Left lung (tissue), 10 donors: ENCODE data around the gene PIK3CG. TPM values are rescaled to one million over a fixed set of nuclear protein-coding genes. Genes with fewer than 3 reads are reported as not detected.

Source experiments
- ATAC-seq: fragments of 200-7000 bp; cut with Tn5 transposase; one replicate; pipeline ENCODE4 v1.9.1; 2020; ENCODE audit warnings: moderate library complexity
- DNase-seq, 4 donors: peaks; one replicate each; pipeline ENCODE4 v3.0.0-alpha.2; 2013 to 2020
- H3K27ac ChIP-seq, 2 donors: fragments of 200-600 bp; sonication (generic) in 1 of 2; one replicate each; pipeline versions ENCODE4 v1.5.0 to v1.8.0; 2020 to 2021
- H3K27me3 ChIP-seq, 2 donors: fragments of 200-600 bp; sonication (generic) in 1 of 2; one replicate each; pipeline versions ENCODE4 v1.5.0 to v1.8.0; 2020 to 2021
- H3K36me3 ChIP-seq, 2 donors: fragments of 200-600 bp; sonication (generic) in 1 of 2; one replicate each; pipeline versions ENCODE4 v1.5.0 to v1.8.0; 2020 to 2021
- H3K4me1 ChIP-seq, 2 donors: fragments of 200-600 bp; one replicate each; pipeline ENCODE4 v1.8.0; 2021
- H3K4me3 ChIP-seq, 2 donors: fragments of 200-600 bp; sonication (generic) in 1 of 2; one replicate each; pipeline versions ENCODE4 v1.5.0 to v1.8.0; 2020 to 2021; ENCODE audit warnings: mild to moderate bottlenecking in 1 of 2
- H3K9me3 ChIP-seq, 2 donors: fragments of 200-600 bp; sonication (generic) in 1 of 2; one replicate each; pipeline versions ENCODE4 v1.5.0 to v1.8.0; 2020 to 2021
- intact Hi-C, 2 donors: fragments of 100-400 bp; cut with DNase I; formaldehyde crosslinking; loops; one replicate each; pipeline versions ENCODE4 v1.11.2 to v1.14.2; 2022
- polyA plus RNA-seq, 6 donors: library from polyadenylated mRNA; unstranded; fragments of 120-200 nt; gene quantifications; one replicate each; pipeline ENCODE4 v1.2.1, GENCODE V29; 2013; ENCODE audit not compliant: insufficient read length in 6 of 6
- total RNA-seq, 2 donors: library from RNA; stranded (reverse); fragmentation: NEBNext Ultra II Directional; extraction: Animal tissue kit (Norgen Biotek cat#: 25700); gene quantifications; one replicate each; pipeline ENCODE4 v1.2.1, GENCODE V29; 2021
- TF ChIP-seq, protein P1 (sequence below), 2 donors: fragments of 200-600 bp; sonication (generic) in 1 of 2; IDR thresholded peaks; one replicate each; pipeline versions ENCODE4 v1.5.0 to v1.8.0; 2021; ENCODE audit warnings: antibody characterized with exemption in 2 of 2
- donor health status: DM: no; HTN: yes; CAD: no.
- donor health status: DM: no; HTN: no; CAD: no.

The PIK3CG gene
- total and polyA plus RNA-seq, 8 donors: 2.6 to 13.2 (median 3.6) TPM

DNA sequence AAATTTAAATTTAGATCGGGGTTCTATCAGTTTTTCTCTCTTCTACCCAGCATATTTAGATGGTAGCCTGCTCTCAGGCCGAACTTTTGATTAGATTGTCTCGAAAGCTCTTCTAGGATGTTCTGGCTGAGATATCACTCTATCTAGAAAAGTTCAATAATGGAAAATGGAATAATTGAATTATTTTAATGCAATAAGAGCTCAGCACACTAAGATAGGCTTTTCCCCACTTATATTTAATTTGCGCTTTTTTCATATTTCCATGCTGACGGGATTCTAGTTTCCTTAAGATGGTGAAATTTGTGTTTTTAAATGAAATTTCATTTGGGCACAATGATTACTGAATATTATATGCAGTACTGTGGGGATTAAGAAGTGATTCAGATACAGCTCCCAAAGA, 73.7 kb downstream of the PIK3CG start:
- Histone ChIP-seq H3K9me3 (no peaks in the 10 kb centered on the region), H3K27me3 (no peaks in the 10 kb centered on the region), H3K27ac (no peak overlapping the region), H3K4me1 (no peaks in the 10 kb centered on the region), H3K4me3 (no peak overlapping the region), H3K36me3 (no peaks in the 10 kb centered on the region)
- no peak for DNase-seq
- TF ChIP-seq, protein P1, sequence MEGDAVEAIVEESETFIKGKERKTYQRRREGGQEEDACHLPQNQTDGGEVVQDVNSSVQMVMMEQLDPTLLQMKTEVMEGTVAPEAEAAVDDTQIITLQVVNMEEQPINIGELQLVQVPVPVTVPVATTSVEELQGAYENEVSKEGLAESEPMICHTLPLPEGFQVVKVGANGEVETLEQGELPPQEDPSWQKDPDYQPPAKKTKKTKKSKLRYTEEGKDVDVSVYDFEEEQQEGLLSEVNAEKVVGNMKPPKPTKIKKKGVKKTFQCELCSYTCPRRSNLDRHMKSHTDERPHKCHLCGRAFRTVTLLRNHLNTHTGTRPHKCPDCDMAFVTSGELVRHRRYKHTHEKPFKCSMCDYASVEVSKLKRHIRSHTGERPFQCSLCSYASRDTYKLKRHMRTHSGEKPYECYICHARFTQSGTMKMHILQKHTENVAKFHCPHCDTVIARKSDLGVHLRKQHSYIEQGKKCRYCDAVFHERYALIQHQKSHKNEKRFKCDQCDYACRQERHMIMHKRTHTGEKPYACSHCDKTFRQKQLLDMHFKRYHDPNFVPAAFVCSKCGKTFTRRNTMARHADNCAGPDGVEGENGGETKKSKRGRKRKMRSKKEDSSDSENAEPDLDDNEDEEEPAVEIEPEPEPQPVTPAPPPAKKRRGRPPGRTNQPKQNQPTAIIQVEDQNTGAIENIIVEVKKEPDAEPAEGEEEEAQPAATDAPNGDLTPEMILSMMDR (IDR thresholded peaks at IDR 0.05): no peak
- intact Hi-C loops: no loop called here
- ATAC-seq: no peak

DNA sequence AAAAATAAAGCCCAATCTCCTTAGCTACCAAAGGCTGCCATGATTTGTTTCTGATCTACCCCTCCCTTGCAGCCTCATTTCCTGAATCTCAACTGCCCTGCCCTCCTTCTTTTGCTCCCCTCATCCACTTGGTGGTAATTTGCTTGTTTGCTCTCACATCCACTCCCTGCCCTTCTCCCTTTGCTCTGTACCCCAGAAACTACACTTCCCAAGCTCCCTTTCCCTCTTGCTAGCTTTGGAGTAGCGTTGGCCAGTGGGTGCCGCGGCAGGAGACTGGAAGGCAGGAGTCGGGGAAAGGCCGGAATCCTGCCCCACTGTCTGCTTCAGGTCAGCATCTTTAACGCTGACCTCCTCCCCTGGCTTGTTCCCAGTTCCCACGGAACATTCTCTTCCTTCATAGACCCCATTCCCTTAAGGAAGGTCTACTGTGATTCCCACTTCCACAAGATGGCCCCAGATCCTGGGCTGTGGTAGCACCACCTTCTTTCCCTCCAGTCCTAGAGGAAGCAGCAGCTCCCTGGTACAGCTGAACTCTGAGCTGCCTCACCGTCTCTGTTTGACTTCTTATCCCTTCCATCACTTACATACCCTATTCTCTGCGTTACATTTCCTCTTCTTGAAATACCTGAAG, 79.1 kb downstream of the PIK3CG start:
- intact Hi-C loops: loop anchor here in 1 of 2 donors (10.0 kb wide), 1 partner anchor 211 kb away; no protein-coding TSS in a partner anchor
- H3K27ac ChIP-seq: no peak overlapping the region
- no peak for ATAC-seq
- H3K36me3 ChIP-seq: no peaks in the 10 kb centered on the region
- H3K9me3 ChIP-seq: no peaks in the 10 kb centered on the region
- H3K4me3 ChIP-seq: no peak overlapping the region
- no peaks in the 10 kb centered on the region for H3K27me3 ChIP-seq
- no peak for DNase-seq
- H3K4me1 ChIP-seq: no peaks in the 10 kb centered on the region
- TF ChIP-seq, protein P1 (IDR thresholded peaks at IDR 0.05): no peak

DNA sequence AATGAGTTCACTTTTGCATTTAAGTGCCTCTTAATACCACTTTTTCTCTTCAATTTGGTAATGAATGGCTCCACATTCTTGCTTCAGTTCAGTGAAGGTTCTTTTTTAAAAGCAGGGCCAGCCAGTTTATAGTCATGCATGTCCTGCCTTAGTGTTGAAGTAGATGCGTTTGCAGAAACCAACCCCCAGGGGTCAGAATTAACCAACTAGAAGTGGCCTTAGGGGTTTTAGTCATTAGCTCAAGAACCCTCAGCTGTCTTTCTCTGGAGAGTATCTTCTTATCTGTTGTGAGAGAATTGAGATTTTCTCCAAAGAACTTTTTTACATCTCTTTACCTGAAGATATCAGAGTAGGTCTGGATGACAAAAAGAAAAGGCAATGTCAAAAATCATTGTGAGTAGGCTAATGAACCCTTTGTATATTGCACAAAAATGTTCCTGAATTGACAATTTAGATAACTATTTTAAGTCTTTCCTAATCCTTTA, 82.2 kb downstream of the PIK3CG start:
- Histone ChIP-seq H3K27ac (no peak overlapping the region), H3K36me3 (no peaks in the 10 kb centered on the region), H3K27me3 (no peaks in the 10 kb centered on the region), H3K4me3 (no peak overlapping the region), H3K4me1 (peaks cover 0 to 2% of the 10 kb centered on the region in 2 donors), H3K9me3 (no peaks in the 10 kb centered on the region)
- intact Hi-C loops: loop anchor here in 1 of 2 donors (10.0 kb wide), 1 partner anchor 208 kb away; no protein-coding TSS in a partner anchor
- TF ChIP-seq, protein P1 (IDR thresholded peaks at IDR 0.05): peak; percentile 45 to 66
- ATAC-seq: peak; percentile 88
- peak in 2 of 4 donors; percentile 46 to 79 for DNase-seq

DNA sequence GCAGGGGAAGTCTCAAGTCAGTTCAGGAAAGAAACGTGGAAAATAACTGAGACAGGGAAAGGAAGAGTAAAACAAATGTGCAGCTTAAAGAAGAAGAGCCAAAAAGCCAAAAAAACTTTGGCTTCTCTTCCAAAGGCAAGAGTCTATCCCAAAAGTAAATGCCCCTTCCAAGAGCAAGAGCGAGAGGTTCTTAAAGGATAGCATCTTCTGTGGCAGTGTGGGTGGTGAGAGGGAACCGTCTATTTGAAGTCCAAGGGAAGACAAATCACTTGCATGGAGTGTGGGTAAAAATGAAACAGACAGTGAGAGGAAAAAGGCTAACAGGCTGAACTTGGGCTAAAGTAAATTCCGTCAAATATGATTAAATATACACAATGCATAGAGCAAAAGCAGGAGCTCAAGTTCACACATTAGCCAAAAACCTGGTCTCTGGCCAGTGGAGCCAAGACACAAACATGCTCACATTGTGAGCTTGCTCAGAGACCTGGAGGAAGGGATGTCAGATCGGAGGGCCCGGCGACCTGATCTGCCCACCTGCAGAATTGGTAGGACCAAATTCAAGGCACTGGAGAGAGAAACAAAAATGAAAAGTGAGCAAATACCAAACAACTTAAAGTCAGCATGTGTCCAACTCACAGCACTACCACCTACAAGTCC, 87.0 kb downstream of the PIK3CG start:
- DNase-seq (no peak), ATAC-seq (no peak)
- TF ChIP-seq, protein P1 (IDR thresholded peaks at IDR 0.05): no peak
- H3K4me1 ChIP-seq: peaks cover 0 to 4% of the 10 kb centered on the region in 2 donors
- H3K9me3 ChIP-seq: no peaks in the 10 kb centered on the region
- intact Hi-C loops: no loop called here
- H3K36me3 ChIP-seq: no peaks in the 10 kb centered on the region
- H3K27me3 ChIP-seq: no peaks in the 10 kb centered on the region
- H3K4me3 ChIP-seq: no peak overlapping the region
- H3K27ac ChIP-seq: peak overlapping the region in 1 of 2 donors; percentile 18

DNA sequence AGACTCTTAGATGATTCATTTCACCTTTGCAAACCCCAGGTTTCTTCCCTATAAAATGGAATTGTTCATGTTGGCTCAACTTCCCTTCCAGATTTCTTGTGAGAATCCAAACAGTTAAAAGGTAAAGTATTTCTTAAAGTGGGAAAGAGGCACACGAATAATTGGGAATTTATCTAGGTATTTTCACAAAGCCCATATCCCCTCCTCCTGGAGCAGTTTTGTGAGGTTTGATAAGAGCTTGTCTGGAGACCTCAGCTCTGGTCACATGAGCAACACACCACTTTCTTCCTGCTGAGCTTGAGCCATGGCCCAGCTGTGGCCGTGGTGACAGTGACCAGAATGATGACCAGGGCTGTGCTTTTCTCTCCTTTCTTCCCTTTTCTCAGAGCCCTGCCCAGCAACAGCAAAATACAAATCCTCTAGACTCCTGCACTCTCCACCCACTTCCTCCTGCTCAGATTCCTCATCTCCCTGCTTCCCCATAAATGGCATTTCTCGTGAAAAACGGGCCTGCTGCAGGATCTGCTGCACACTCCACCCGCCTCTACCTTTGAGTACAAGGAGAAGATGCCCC, 87.7 kb downstream of the PIK3CG start:
- H3K4me3 ChIP-seq: no peak overlapping the region
- no peaks in the 10 kb centered on the region for H3K9me3 ChIP-seq
- peaks cover 0 to 4% of the 10 kb centered on the region in 2 donors for H3K4me1 ChIP-seq
- H3K27ac ChIP-seq: peak overlapping the region in 1 of 2 donors; percentile 18
- H3K27me3 ChIP-seq: no peaks in the 10 kb centered on the region
- ATAC-seq: peak; percentile 86
- DNase-seq: peak in 1 of 4 donors; percentile 57
- H3K36me3 ChIP-seq: no peaks in the 10 kb centered on the region
- intact Hi-C loops: no loop called here
- TF ChIP-seq, protein P1 (IDR thresholded peaks at IDR 0.05): no peak
